ENCODE results near the gene RAB26. TPM values are rescaled to one million over a fixed set of nuclear protein-coding genes. Genes with fewer than 3 reads are reported as not detected.
A peak's percentile ranks its signal among the peaks of the same experiment; 100 is the strongest.
"Not testable (repeated sequence)": the region's sequence is repeated elsewhere in the genome, so short reads cannot be mapped to it uniquely, and the experiment has no call there.

The RAB26 gene
- total RNA-seq: 0.24 and 0.70 TPM in 2 replicates

- intact Hi-C loops (cut with micrococcal nuclease): no loop called here
- peaks cover 4% of the 10 kb centered on the region for H3K36me3 Mint-ChIP-seq (ENCODE audit: low read depth)
- no peaks in the 10 kb centered on the region for H3K9me3 Mint-ChIP-seq
These were observed at the start of gene RAB26 for GRCh38 chr16:2147981-2148671. TSS of gene RAB26 (plus strand) at chr16:2148625. CDS start at chr16:2148784, 159 bp downstream.

GRCh38 chr16:2101581-2101980, 46.8 kb upstream of the RAB26 start:
- H3K27me3 Mint-ChIP-seq (ENCODE audit: insufficient read depth); intact Hi-C loops (cut with micrococcal nuclease); H3K9me3 Mint-ChIP-seq; H3K4me3 Mint-ChIP-seq; H3K4me1 Mint-ChIP-seq (ENCODE audit: low read depth); H3K27ac Mint-ChIP-seq; H3K36me3 Mint-ChIP-seq (ENCODE audit: low read depth); DNase-seq (ENCODE audit: low spot score): not testable (repeated sequence)

More at GRCh38 chr16:2147981-2148671, at the start of gene RAB26:
- Mint-ChIP-seq H3K27ac (no peak within 1 kb of the TSS), H3K4me3 (peak within 1 kb of the TSS; percentile 60), H3K27me3 (ENCODE audit: insufficient read depth) (peaks cover 5% of the 10 kb centered on the region), H3K4me1 (ENCODE audit: low read depth) (peaks cover 5% of the 10 kb centered on the region)
- peak; percentile 63 for DNase-seq (ENCODE audit: low spot score)

DNA sequence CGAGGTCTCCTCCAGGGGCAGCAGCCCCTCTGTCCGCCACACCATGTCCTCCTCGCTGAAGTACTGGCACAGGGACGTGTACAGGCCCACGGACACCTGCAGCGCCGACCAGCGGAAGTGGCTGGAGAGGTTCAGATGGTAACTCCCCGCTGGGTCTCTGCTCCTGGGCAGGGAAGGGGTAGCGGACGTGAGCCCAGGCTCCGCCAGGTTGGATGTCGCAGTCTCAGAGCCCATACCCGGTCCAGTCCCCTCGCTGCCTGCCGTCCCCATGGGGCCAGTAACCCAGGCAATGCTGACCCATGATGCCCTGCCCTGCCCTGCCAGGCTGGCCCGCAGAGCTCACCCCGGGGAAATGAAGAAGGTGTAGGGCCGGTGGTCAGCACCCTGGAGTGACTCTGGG, 46.0 kb upstream of the RAB26 start:
- no peaks in the 10 kb centered on the region for H3K4me1 Mint-ChIP-seq (ENCODE audit: low read depth)
- H3K27me3 Mint-ChIP-seq (ENCODE audit: insufficient read depth): no peaks in the 10 kb centered on the region
- no peak for DNase-seq (ENCODE audit: low spot score)
- H3K27ac Mint-ChIP-seq: no peak overlapping the region
- H3K36me3 Mint-ChIP-seq (ENCODE audit: low read depth): peaks cover 1% of the 10 kb centered on the region
- intact Hi-C loops (cut with micrococcal nuclease): no loop called here
- H3K9me3 Mint-ChIP-seq: no peaks in the 10 kb centered on the region
- H3K4me3 Mint-ChIP-seq: no peak overlapping the region

GRCh38 chr16:2104464-2104863, 44.0 kb upstream of the RAB26 start:
- DNase-seq (ENCODE audit: low spot score); H3K27ac Mint-ChIP-seq; H3K36me3 Mint-ChIP-seq (ENCODE audit: low read depth); H3K27me3 Mint-ChIP-seq (ENCODE audit: insufficient read depth); intact Hi-C loops (cut with micrococcal nuclease); H3K4me1 Mint-ChIP-seq (ENCODE audit: low read depth); H3K4me3 Mint-ChIP-seq; H3K9me3 Mint-ChIP-seq: not testable (repeated sequence)

DNA sequence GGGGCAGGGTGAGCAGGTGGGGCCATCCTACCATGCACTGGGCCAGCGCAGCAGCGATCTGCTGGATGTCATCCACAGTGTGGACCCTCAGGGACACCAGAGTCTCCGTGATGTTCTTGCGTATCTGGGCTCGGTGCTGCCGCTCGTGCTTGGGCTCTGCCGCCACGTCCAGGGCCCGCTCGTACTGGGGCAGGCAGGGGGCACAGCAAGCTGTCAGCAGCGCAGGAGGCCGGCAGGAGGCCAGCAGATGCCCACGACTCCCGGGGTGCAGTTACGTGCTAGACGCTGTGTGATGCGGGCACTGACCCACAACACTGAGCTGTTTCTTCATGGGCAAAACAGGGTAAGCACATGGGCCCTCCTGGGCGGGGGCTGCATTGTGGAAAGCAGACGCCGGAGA, 43.1 kb upstream of the RAB26 start:
- H3K27ac Mint-ChIP-seq; intact Hi-C loops (cut with micrococcal nuclease); H3K4me3 Mint-ChIP-seq; H3K9me3 Mint-ChIP-seq; H3K4me1 Mint-ChIP-seq (ENCODE audit: low read depth); H3K27me3 Mint-ChIP-seq (ENCODE audit: insufficient read depth); H3K36me3 Mint-ChIP-seq (ENCODE audit: low read depth); DNase-seq (ENCODE audit: low spot score): not testable (repeated sequence)

DNA sequence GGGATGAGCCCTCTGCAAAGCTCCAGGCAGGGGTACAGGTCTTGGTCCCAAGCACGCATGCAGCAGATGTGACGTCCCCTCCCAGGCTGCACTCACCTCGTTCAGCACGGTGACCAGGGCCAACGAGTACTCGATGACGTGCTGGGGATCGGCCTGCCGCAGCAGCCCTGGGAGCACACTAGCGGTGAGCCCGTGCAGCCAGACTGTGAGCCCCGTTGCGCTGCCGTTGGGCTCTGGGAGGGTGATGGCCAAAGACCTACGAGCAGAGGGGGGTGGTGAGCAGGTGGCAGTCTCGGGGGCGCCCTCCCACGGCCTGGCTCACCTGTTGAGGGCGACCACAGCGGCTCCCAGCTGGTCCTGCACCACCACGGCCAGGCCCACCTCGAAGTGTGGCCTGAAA, 42.7 kb upstream of the RAB26 start:
- H3K27ac Mint-ChIP-seq; intact Hi-C loops (cut with micrococcal nuclease); DNase-seq (ENCODE audit: low spot score); H3K36me3 Mint-ChIP-seq (ENCODE audit: low read depth); H3K9me3 Mint-ChIP-seq; H3K27me3 Mint-ChIP-seq (ENCODE audit: insufficient read depth); H3K4me1 Mint-ChIP-seq (ENCODE audit: low read depth); H3K4me3 Mint-ChIP-seq: not testable (repeated sequence)

DNA sequence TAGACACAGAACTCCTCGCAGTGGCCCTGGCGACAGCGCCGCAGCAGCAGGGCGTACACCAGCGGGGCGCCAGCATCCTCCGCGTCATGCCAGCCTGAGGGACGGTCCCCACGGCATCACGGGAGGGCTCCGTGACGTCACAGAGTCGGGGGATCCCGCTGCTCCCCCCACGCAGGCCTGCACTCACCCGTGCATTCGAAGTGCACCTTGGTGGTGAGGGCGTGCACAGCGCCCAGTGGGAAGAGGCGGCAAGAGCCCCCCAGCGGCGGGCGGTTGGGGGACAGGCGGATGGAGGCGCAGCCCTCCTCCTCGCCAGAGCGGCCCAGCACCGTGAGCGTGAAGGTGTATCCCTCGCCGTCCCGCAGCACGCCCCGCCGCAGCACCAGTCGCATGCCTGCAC, 42.2 kb upstream of the RAB26 start:
- H3K4me3 Mint-ChIP-seq; H3K27ac Mint-ChIP-seq; H3K27me3 Mint-ChIP-seq (ENCODE audit: insufficient read depth); H3K36me3 Mint-ChIP-seq (ENCODE audit: low read depth); intact Hi-C loops (cut with micrococcal nuclease); H3K4me1 Mint-ChIP-seq (ENCODE audit: low read depth); DNase-seq (ENCODE audit: low spot score); H3K9me3 Mint-ChIP-seq: not testable (repeated sequence)

- H3K27me3 Mint-ChIP-seq (ENCODE audit: insufficient read depth); H3K4me1 Mint-ChIP-seq (ENCODE audit: low read depth); DNase-seq (ENCODE audit: low spot score); H3K4me3 Mint-ChIP-seq; H3K27ac Mint-ChIP-seq; H3K36me3 Mint-ChIP-seq (ENCODE audit: low read depth); intact Hi-C loops (cut with micrococcal nuclease); H3K9me3 Mint-ChIP-seq: not testable (repeated sequence)
These were observed 41.2 kb upstream of the RAB26 start for GRCh38 chr16:2107121-2107790.

DNA sequence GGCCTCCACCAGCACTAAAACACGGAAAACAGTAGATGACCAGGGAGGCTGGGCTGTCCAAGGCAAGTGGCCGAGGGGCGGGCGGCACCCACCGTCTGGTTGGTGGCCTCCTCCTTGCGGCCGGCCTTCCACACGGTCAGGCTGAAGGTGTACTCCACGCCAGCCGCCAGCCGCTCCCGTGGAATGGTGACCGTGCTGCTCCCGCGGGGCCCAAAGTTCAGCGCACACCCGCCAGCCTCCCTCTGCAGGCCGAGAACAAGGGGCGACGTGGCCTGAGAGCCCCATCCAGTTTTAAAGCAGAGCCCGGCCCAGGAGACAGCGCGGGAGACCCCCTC, 40.7 kb upstream of the RAB26 start:
- H3K9me3 Mint-ChIP-seq; H3K4me3 Mint-ChIP-seq; H3K36me3 Mint-ChIP-seq (ENCODE audit: low read depth); H3K27ac Mint-ChIP-seq; H3K27me3 Mint-ChIP-seq (ENCODE audit: insufficient read depth); DNase-seq (ENCODE audit: low spot score); H3K4me1 Mint-ChIP-seq (ENCODE audit: low read depth); intact Hi-C loops (cut with micrococcal nuclease): not testable (repeated sequence)

- H3K36me3 Mint-ChIP-seq (ENCODE audit: low read depth); H3K27ac Mint-ChIP-seq; H3K27me3 Mint-ChIP-seq (ENCODE audit: insufficient read depth): not testable (repeated sequence)
These were observed 39.8 kb upstream of the RAB26 start for GRCh38 chr16:2108446-2109270.

DNA sequence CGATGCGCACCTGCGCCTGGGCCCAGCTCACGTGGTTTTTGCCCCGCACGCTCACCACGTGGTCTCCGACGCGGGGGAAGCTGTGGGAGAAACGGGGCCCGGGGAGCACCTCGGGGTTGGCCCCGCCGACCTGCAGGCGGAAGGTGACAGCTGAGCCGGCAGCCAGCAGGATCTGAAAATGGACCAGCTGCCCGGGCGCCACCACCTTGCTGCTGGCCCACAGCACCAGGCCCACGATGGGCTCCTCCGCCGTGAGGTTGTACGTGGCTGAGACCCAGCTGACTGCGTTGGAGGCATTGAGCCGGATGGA, 39.2 kb upstream of the RAB26 start:
- H3K9me3 Mint-ChIP-seq; DNase-seq (ENCODE audit: low spot score); H3K27ac Mint-ChIP-seq; H3K4me3 Mint-ChIP-seq; H3K4me1 Mint-ChIP-seq (ENCODE audit: low read depth); intact Hi-C loops (cut with micrococcal nuclease); H3K27me3 Mint-ChIP-seq (ENCODE audit: insufficient read depth); H3K36me3 Mint-ChIP-seq (ENCODE audit: low read depth): not testable (repeated sequence)

More at GRCh38 chr16:2108446-2109270, 39.8 kb upstream of the RAB26 start:
- H3K4me1 Mint-ChIP-seq (ENCODE audit: low read depth); H3K4me3 Mint-ChIP-seq; DNase-seq (ENCODE audit: low spot score); intact Hi-C loops (cut with micrococcal nuclease); H3K9me3 Mint-ChIP-seq: not testable (repeated sequence)

GRCh38 chr16:2109872-2110271, 38.6 kb upstream of the RAB26 start:
- H3K27me3 Mint-ChIP-seq (ENCODE audit: insufficient read depth); H3K27ac Mint-ChIP-seq; H3K36me3 Mint-ChIP-seq (ENCODE audit: low read depth); H3K4me3 Mint-ChIP-seq; DNase-seq (ENCODE audit: low spot score); H3K9me3 Mint-ChIP-seq; H3K4me1 Mint-ChIP-seq (ENCODE audit: low read depth); intact Hi-C loops (cut with micrococcal nuclease): not testable (repeated sequence)

DNA sequence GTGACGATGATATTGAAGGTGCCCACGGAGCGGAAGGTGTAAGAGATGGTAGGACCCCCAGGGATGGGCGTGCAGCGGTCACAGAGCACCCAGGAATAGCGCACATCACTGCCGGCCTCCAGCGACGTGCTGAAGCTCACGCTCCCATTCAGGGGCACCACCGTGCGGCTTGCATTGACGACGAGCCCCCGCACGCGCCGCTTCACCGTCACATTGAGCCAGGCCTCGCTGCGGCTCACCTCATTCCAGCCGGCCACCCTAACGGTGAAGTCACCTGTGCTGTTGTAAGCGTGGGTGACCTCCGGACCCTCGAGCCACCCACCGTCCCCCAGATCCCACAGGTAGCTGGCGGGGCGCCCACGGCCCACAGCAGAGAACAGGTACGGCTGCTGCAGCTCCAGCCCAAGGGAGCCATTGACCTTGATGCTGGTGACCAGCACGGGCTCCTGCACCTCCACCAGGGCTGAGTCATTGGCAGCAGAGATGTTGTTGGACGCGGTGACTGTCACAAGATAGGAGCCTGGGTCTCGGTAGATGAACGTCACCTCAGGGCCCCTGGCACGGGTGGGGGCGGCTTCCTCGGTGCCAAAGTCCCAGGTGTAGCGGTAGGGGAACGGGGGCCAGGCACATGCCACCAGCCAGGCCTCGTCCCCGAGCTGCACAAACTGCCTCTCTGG, 38.0 kb upstream of the RAB26 start:
- H3K4me3 Mint-ChIP-seq; H3K27ac Mint-ChIP-seq; DNase-seq (ENCODE audit: low spot score); H3K27me3 Mint-ChIP-seq (ENCODE audit: insufficient read depth); H3K4me1 Mint-ChIP-seq (ENCODE audit: low read depth); intact Hi-C loops (cut with micrococcal nuclease); H3K36me3 Mint-ChIP-seq (ENCODE audit: low read depth); H3K9me3 Mint-ChIP-seq: not testable (repeated sequence)
